Activated CD8-positive, alpha-beta memory T cell treated with anti-CD3 and anti-CD28 coated beads for 36 hours (primary cell): Measurements from ENCODE around the gene C19orf44. TPM values are rescaled to one million over a fixed set of nuclear protein-coding genes. Genes with fewer than 3 reads are reported as not detected.
"Not testable (repeated sequence)": the region's sequence is repeated elsewhere in the genome, so short reads cannot be mapped to it uniquely, and the experiment has no call there.

Source experiments
- CTCF ChIA-PET: fragments of 350-600 bp; sonication (Branson Sonifier 250); formaldehyde crosslinking; loops from one replicate; lab custom pipeline; 2021; ENCODE audit warnings: antibody characterized with exemption; lab: Charles Lee
- POLR2A ChIA-PET: fragments of 350-600 bp; sonication (Branson Sonifier 250); formaldehyde crosslinking; loops from one replicate; lab custom pipeline; 2021; ENCODE audit warnings: antibody characterized with exemption; lab: Charles Lee
- total RNA-seq, 2 experiments: library from RNA; stranded (reverse); gene quantifications; one replicate each; pipeline ENCODE4 v1.2.3, GENCODE V29; 2021

The C19orf44 gene
- total RNA-seq, 2 experiments from 2014 or later: 5.1 to 5.5 TPM

- CTCF ChIA-PET: no interaction called here
These were observed 13.2 kb downstream of the C19orf44 start for GRCh38 chr19:16509141-16510061.

GRCh38 chr19:16512611-16513010 is 16.4 kb downstream of the C19orf44 start:
- POLR2A ChIA-PET, CTCF ChIA-PET: not testable (repeated sequence)

More at GRCh38 chr19:16509141-16510061, 13.2 kb downstream of the C19orf44 start:
- POLR2A ChIA-PET: no interaction called here

GRCh38 chr19:16514383-16515019 is 18.3 kb downstream of the C19orf44 start:
- ChIA-PET POLR2A (no interaction called here), CTCF (no interaction called here)

GRCh38 chr19:16516381-16516780 is 20.2 kb downstream of the C19orf44 start:
- ChIA-PET POLR2A (no interaction called here), CTCF (no interaction called here)

- ChIA-PET POLR2A (no interaction called here), CTCF (no interaction called here)
These were observed 20.9 kb downstream of the C19orf44 start for GRCh38 chr19:16516923-16517610.

GRCh38 chr19:16518061-16518460 is 21.9 kb downstream of the C19orf44 start:
- ChIA-PET POLR2A (no interaction called here), CTCF (no interaction called here)

- ChIA-PET POLR2A (no interaction called here), CTCF (no interaction called here)
These were observed 22.5 kb downstream of the C19orf44 start for GRCh38 chr19:16518483-16519229.

- CTCF ChIA-PET: no interaction called here
- POLR2A ChIA-PET: no interaction called here
These were observed 23.1 kb downstream of the C19orf44 start for GRCh38 chr19:16519230-16519687.

- ChIA-PET CTCF (no interaction called here), POLR2A (no interaction called here)
These were observed 24.1 kb downstream of the C19orf44 start for GRCh38 chr19:16520074-16520973.

- CTCF ChIA-PET: no interaction called here
These were observed 24.9 kb downstream of the C19orf44 start for GRCh38 chr19:16520986-16521624.

GRCh38 chr19:16521715-16522289 is 25.6 kb downstream of the C19orf44 start:
- ChIA-PET POLR2A (no interaction called here), CTCF (no interaction called here)

More at GRCh38 chr19:16520986-16521624, 24.9 kb downstream of the C19orf44 start:
- POLR2A ChIA-PET: no interaction called here

GRCh38 chr19:16522559-16523377 is 26.6 kb downstream of the C19orf44 start:
- ChIA-PET CTCF (no interaction called here), POLR2A (no interaction called here)

GRCh38 chr19:16524991-16525734 is 29.0 kb downstream of the C19orf44 start:
- ChIA-PET CTCF (no interaction called here), POLR2A (interaction anchor here (0.7 kb wide), 1 partner anchor 490 kb away, joined by 3 read pairs; no protein-coding TSS in a partner anchor)

- ChIA-PET CTCF (no interaction called here), POLR2A (no interaction called here)
These were observed 29.7 kb downstream of the C19orf44 start for GRCh38 chr19:16525751-16526481.

GRCh38 chr19:16527334-16527935 is 31.2 kb downstream of the C19orf44 start:
- ChIA-PET POLR2A (no interaction called here), CTCF (no interaction called here)
